Parathyroid adenoma (tissue), 2 donors: ENCODE results near the gene TAOK3.
"Not testable (repeated sequence)": the region's sequence is repeated elsewhere in the genome, so short reads cannot be mapped to it uniquely, and the experiment has no call there.

Source experiments
- H2AFZ ChIP-seq: fragments of 300-600 bp; sonication (generic); one replicate; pipeline ENCODE4 v1.7.0; 2017; ENCODE audit warnings: antibody characterized with exemption, mild to moderate bottlenecking
- H3K27ac ChIP-seq: fragments of 300-600 bp; sonication (generic); one replicate; pipeline ENCODE4 v1.7.0; 2017
- H3K27me3 ChIP-seq: fragments of 300-600 bp; sonication (generic); one replicate; pipeline ENCODE4 v1.7.0; 2017; ENCODE audit warnings: low read length; ENCODE audit not compliant: control insufficient read depth, insufficient read depth
- H3K36me3 ChIP-seq: fragments of 300-600 bp; sonication (generic); one replicate; pipeline ENCODE4 v1.7.0; 2017; ENCODE audit warnings: low read length; ENCODE audit not compliant: control insufficient read depth, insufficient read depth
- H3K4me1 ChIP-seq: fragments of 300-600 bp; sonication (generic); one replicate; pipeline ENCODE4 v1.7.0; 2017; ENCODE audit warnings: control low read depth
- H3K4me2 ChIP-seq: fragments of 300-600 bp; sonication (generic); one replicate; pipeline ENCODE4 v1.7.0; 2017; ENCODE audit warnings: low read length
- H3K4me3 ChIP-seq: fragments of 300-600 bp; sonication (generic); one replicate; pipeline ENCODE4 v1.7.0; 2017; ENCODE audit warnings: low read depth, low read length
- H3K79me2 ChIP-seq: fragments of 300-600 bp; sonication (generic); one replicate; pipeline ENCODE4 v1.7.0; 2017; ENCODE audit warnings: control low read depth
- H3K9ac ChIP-seq: fragments of 300-600 bp; sonication (generic); one replicate; pipeline ENCODE4 v1.7.0; 2017; ENCODE audit warnings: mild to moderate bottlenecking
- H3K9me3 ChIP-seq: fragments of 300-600 bp; sonication (generic); one replicate; pipeline ENCODE4 v1.7.0; 2017; ENCODE audit warnings: low read length; ENCODE audit not compliant: control insufficient read depth
- CTCF ChIP-seq: fragments of 300-600 bp; sonication (generic); IDR thresholded peaks from one replicate; pipeline ENCODE4 v1.7.0; 2017; ENCODE audit warnings: antibody characterized with exemption, mild to moderate bottlenecking
- donor health status: primary hyperparathyroidism.

TAOK3 gene

GRCh38 chr12:118135788-118136558 is 236.7 kb downstream of the TAOK3 start, which contains the start of gene PEBP1:
TSS of gene PEBP1 (plus strand) at chr12:118136124. CDS start at chr12:118136210, 86 bp downstream.
- no peaks in the 10 kb centered on the region for H3K36me3 ChIP-seq
- peaks cover 37% of the 10 kb centered on the region for H3K4me1 ChIP-seq
- H2AFZ ChIP-seq: peak within 1 kb of the TSS; percentile 54
- H3K27me3 ChIP-seq: no peaks in the 10 kb centered on the region
- peak within 1 kb of the TSS; percentile 100 for H3K27ac ChIP-seq
- peak within 1 kb of the TSS; percentile 100 for H3K9ac ChIP-seq
- TF ChIP-seq CTCF: no peak
- no peaks in the 10 kb centered on the region for H3K9me3 ChIP-seq
- H3K79me2 ChIP-seq: peaks cover 24% of the 10 kb centered on the region
- peak within 1 kb of the TSS; percentile 95 for H3K4me2 ChIP-seq
- H3K4me3 ChIP-seq: peak within 1 kb of the TSS; percentile 98

GRCh38 chr12:118129436-118129835 is 243.3 kb downstream of the TAOK3 start:
- not testable (repeated sequence) for H3K4me3 ChIP-seq, H3K9me3 ChIP-seq, H3K4me2 ChIP-seq, H3K27me3 ChIP-seq, H3K9ac ChIP-seq, H3K27ac ChIP-seq, H3K36me3 ChIP-seq, H3K4me1 ChIP-seq, H3K79me2 ChIP-seq, H2AFZ ChIP-seq

GRCh38 chr12:118127867-118128266 is 244.8 kb downstream of the TAOK3 start:
- no peaks in the 10 kb centered on the region for H3K36me3 ChIP-seq

GRCh38 chr12:118126119-118126757 is 246.5 kb downstream of the TAOK3 start:
- Histone ChIP-seq H3K27me3 (no peaks in the 10 kb centered on the region), H2AFZ (peak overlapping the region; percentile 89), H3K79me2 (peaks cover 5% of the 10 kb centered on the region), H3K27ac (peak overlapping the region; percentile 74), H3K4me3 (no peak overlapping the region), H3K4me1 (peaks cover 1% of the 10 kb centered on the region), H3K9ac (no peak overlapping the region), H3K9me3 (no peaks in the 10 kb centered on the region), H3K36me3 (no peaks in the 10 kb centered on the region), H3K4me2 (peak overlapping the region; percentile 20)
- no peak for TF ChIP-seq CTCF

More at GRCh38 chr12:118127867-118128266, 244.8 kb downstream of the TAOK3 start:
- no peak overlapping the region for H2AFZ ChIP-seq
- no peak overlapping the region for H3K9ac ChIP-seq
- no peak overlapping the region for H3K4me2 ChIP-seq
- H3K27me3 ChIP-seq: no peaks in the 10 kb centered on the region
- H3K4me1 ChIP-seq: peaks cover 6% of the 10 kb centered on the region
- peaks cover 5% of the 10 kb centered on the region for H3K79me2 ChIP-seq
- no peaks in the 10 kb centered on the region for H3K9me3 ChIP-seq
- TF ChIP-seq CTCF: no peak
- no peak overlapping the region for H3K27ac ChIP-seq
- no peak overlapping the region for H3K4me3 ChIP-seq

- no peaks in the 10 kb centered on the region for H3K27me3 ChIP-seq
- H3K4me2 ChIP-seq: peak overlapping the region; percentile 20
- peaks cover 4% of the 10 kb centered on the region for H3K4me1 ChIP-seq
- no peak overlapping the region for H3K9ac ChIP-seq
- peak overlapping the region; percentile 74 for H3K27ac ChIP-seq
- H3K9me3 ChIP-seq: no peaks in the 10 kb centered on the region
- peak overlapping the region; percentile 89 for H2AFZ ChIP-seq
- H3K79me2 ChIP-seq: peaks cover 5% of the 10 kb centered on the region
- H3K4me3 ChIP-seq: no peak overlapping the region
- no peak for TF ChIP-seq CTCF
- no peaks in the 10 kb centered on the region for H3K36me3 ChIP-seq
These were observed 247.0 kb downstream of the TAOK3 start for GRCh38 chr12:118125743-118126118.
